H1 (cell line): Measurements from ENCODE around the gene COL6A2. TPM values are rescaled to one million over a fixed set of nuclear protein-coding genes. Genes with fewer than 3 reads are reported as not detected.
A peak's percentile ranks its signal among the peaks of the same experiment; 100 is the strongest.

Experiments used
- CTCF ChIA-PET: fragments of 300-600 bp; sonication (Branson Sonifier 250); formaldehyde crosslinking; loops from one replicate; lab custom pipeline; 2021; ENCODE audit not compliant: partially characterized antibody; lab: Charles Lee
- POLR2A ChIA-PET: fragments of 300-600 bp; sonication (Branson Sonifier 250); formaldehyde crosslinking; loops from one replicate; lab custom pipeline; 2021; ENCODE audit warnings: inconsistent platforms; ENCODE audit not compliant: partially characterized antibody; lab: Charles Lee
- DNase-seq, 2 experiments: peaks; one replicate each; pipeline versions ENCODE4 v3.0.0 to v3.0.0-alpha.2; 2010 to 2022; ENCODE audit warnings: low spot score in 2 of 2, low read depth in 1 of 2, mixed read lengths in 1 of 2
- FAIRE-seq: peaks from 2 replicates; lab custom pipeline; 2011; peaks lifted over from hg19 to GRCh38; lab: Jason Lieb, UNC
- H2AFZ ChIP-seq: 2 replicates; pipeline ENCODE4 v1.8.1; 2012; ENCODE audit warnings: low read length, inconsistent platforms
- H2AK5ac ChIP-seq: 2 replicates; pipeline ENCODE4 v1.6.1; 2013; ENCODE audit warnings: low read depth, low read length
- H2BK120ac ChIP-seq: replicated peaks from 2 replicates; pipeline ENCODE3; 2013; ENCODE audit warnings: low read depth, low read length, inconsistent platforms
- H2BK12ac ChIP-seq: 2 replicates; pipeline ENCODE4 v1.6.1; 2013; ENCODE audit warnings: low read depth, low read length
- H2BK15ac ChIP-seq: 2 replicates; pipeline ENCODE4 v1.6.1; 2013; ENCODE audit warnings: low read length
- H2BK20ac ChIP-seq: 2 replicates; pipeline ENCODE4 v1.6.1; 2013; ENCODE audit warnings: low read length
- H2BK5ac ChIP-seq: 2 replicates; pipeline ENCODE4 v1.6.1; 2013; ENCODE audit warnings: low read depth, low read length
- H3K14ac ChIP-seq: 2 replicates; pipeline ENCODE4 v1.6.1; 2013; ENCODE audit warnings: inconsistent platforms; ENCODE audit not compliant: insufficient read length
- H3K18ac ChIP-seq: 2 replicates; pipeline ENCODE4 v1.6.1; 2013; ENCODE audit warnings: low read length; ENCODE audit errors: extremely low read depth
- H3K23ac ChIP-seq: 2 replicates; pipeline ENCODE4 v1.6.1; 2013; ENCODE audit warnings: inconsistent platforms; ENCODE audit not compliant: insufficient read length
- H3K23me2 ChIP-seq: 2 replicates; pipeline ENCODE4 v1.6.1; 2013; ENCODE audit warnings: low read depth, low read length
- H3K27ac ChIP-seq: 2 replicates; pipeline ENCODE4 v1.6.1; 2011; ENCODE audit warnings: low read depth, low read length, inconsistent platforms
- H3K27me3 ChIP-seq, 4 experiments: replicated peaks in 1 of 4; 1 replicate in 1 of 4; 2 replicates in 3 of 4; pipeline versions ENCODE4 v1.6.1 to v1.8.1; 2011 to 2013; ENCODE audit warnings: low read length in 3 of 4, mild to moderate bottlenecking in 3 of 4, inconsistent platforms in 2 of 4, mixed read lengths in 2 of 4, moderate library complexity in 1 of 4; ENCODE audit not compliant: control insufficient read depth in 3 of 4, insufficient read depth in 3 of 4; ENCODE audit errors: extremely low read depth in 1 of 4
- H3K36me3 ChIP-seq, 4 experiments: 2 replicates each; pipeline versions ENCODE4 v1.6.1 to v1.8.1; 2011 to 2013; ENCODE audit warnings: mild to moderate bottlenecking in 4 of 4, low read length in 3 of 4, moderate library complexity in 2 of 4, control low read depth in 1 of 4, inconsistent platforms in 1 of 4; ENCODE audit not compliant: insufficient read depth in 4 of 4, control insufficient read depth in 2 of 4
- H3K4ac ChIP-seq: replicated peaks from 2 replicates; pipeline ENCODE3; 2013; ENCODE audit warnings: low read length, low read depth, mixed read lengths, inconsistent platforms; ENCODE audit not compliant: insufficient read length
- H3K4me1 ChIP-seq, 4 experiments: replicated peaks in 1 of 4; 1 replicate in 1 of 4; 2 replicates in 3 of 4; pipeline versions ENCODE4 v1.6.1 to v1.8.1; 2011 to 2013; ENCODE audit warnings: low read length in 3 of 4, inconsistent platforms in 2 of 4, mixed read lengths in 1 of 4; ENCODE audit not compliant: insufficient read depth in 4 of 4, control insufficient read depth in 3 of 4
- H3K4me2 ChIP-seq, 2 experiments: 2 replicates each; pipeline versions ENCODE4 v1.6.1 to v1.8.1; 2011 to 2013; ENCODE audit warnings: low read depth in 2 of 2, low read length in 2 of 2, control low read depth in 1 of 2, inconsistent platforms in 1 of 2, mild to moderate bottlenecking in 1 of 2; ENCODE audit not compliant: insufficient read depth in 1 of 2
- H3K4me3 ChIP-seq, 4 experiments: fragments of 200-600, 300-600 bp in 1 of 4; sonication (generic), shearing (Covaris generic), sonication (Bioruptor Twin) in 1 of 4; 2 replicates each; pipeline versions ENCODE4 v1.5.1 to v1.8.1; 2011 to 2016; ENCODE audit warnings: low read length in 4 of 4, low read depth in 3 of 4, control low read depth in 2 of 4, inconsistent platforms in 2 of 4, mild to moderate bottlenecking in 2 of 4, mixed read lengths in 1 of 4, moderate library complexity in 1 of 4; ENCODE audit not compliant: insufficient read depth in 2 of 4; ENCODE audit errors: extremely low read depth in 1 of 4
- H3K56ac ChIP-seq: replicated peaks from 2 replicates; pipeline ENCODE3; 2013; ENCODE audit warnings: low read depth, mild to moderate bottlenecking, mixed read lengths, low read length, inconsistent platforms; ENCODE audit not compliant: insufficient read length
- H3K79me1 ChIP-seq: 2 replicates; pipeline ENCODE4 v1.6.1; 2013; ENCODE audit warnings: low read depth, low read length, control low read depth
- H3K79me2 ChIP-seq, 2 experiments: 2 replicates each; pipeline versions ENCODE4 v1.6.1 to v1.8.1; 2012 to 2013; ENCODE audit warnings: low read length in 2 of 2, mild to moderate bottlenecking in 2 of 2, inconsistent platforms in 1 of 2; ENCODE audit not compliant: insufficient read depth in 2 of 2, control insufficient read depth in 1 of 2
- H3K9ac ChIP-seq, 4 experiments: replicated peaks in 1 of 4; 1 replicate in 1 of 4; 2 replicates in 3 of 4; pipeline versions ENCODE4 v1.6.1 to v1.8.1; 2011 to 2013; ENCODE audit warnings: low read depth in 3 of 4, low read length in 3 of 4, control low read depth in 2 of 4, mild to moderate bottlenecking in 2 of 4, moderate library complexity in 2 of 4, inconsistent platforms in 1 of 4; ENCODE audit errors: extremely low read depth in 1 of 4
- H3K9me3 ChIP-seq, 2 experiments: 2 replicates each; pipeline versions ENCODE4 v1.6.1 to v1.8.1; 2012 to 2013; ENCODE audit warnings: mild to moderate bottlenecking in 2 of 2, moderate library complexity in 2 of 2, control low read depth in 1 of 2, inconsistent platforms in 1 of 2, low read depth in 1 of 2, low read length in 1 of 2, mixed read lengths in 1 of 2; ENCODE audit not compliant: insufficient read depth in 2 of 2
- H4K20me1 ChIP-seq, 2 experiments: replicated peaks in 1 of 2; 2 replicates each; pipeline versions ENCODE3 to v1.8.1; 2011 to 2013; ENCODE audit warnings: inconsistent platforms in 2 of 2, low read length in 2 of 2, mild to moderate bottlenecking in 1 of 2; ENCODE audit not compliant: insufficient read depth in 2 of 2, control insufficient read depth in 1 of 2
- H4K5ac ChIP-seq: 2 replicates; pipeline ENCODE4 v1.6.1; 2013; ENCODE audit warnings: low read length, low read depth, mixed read lengths, inconsistent platforms; ENCODE audit not compliant: insufficient read length
- H4K8ac ChIP-seq: 2 replicates; pipeline ENCODE4 v1.8.0; 2013; ENCODE audit warnings: mild to moderate bottlenecking, moderate library complexity, low read length, inconsistent platforms; ENCODE audit not compliant: insufficient read depth; ENCODE audit errors: extremely low read depth
- H4K91ac ChIP-seq: replicated peaks from 2 replicates; pipeline ENCODE3; 2013; ENCODE audit warnings: low read length, mixed read lengths, inconsistent platforms; ENCODE audit not compliant: insufficient read length
- EZH2 ChIP-seq: fragments of 200-600 bp; sonication (generic); IDR thresholded peaks from 2 replicates; pipeline ENCODE4 v1.7.1; 2012; ENCODE audit warnings: low read depth, mild to moderate bottlenecking, moderate library complexity, low read length, inconsistent platforms; ENCODE audit not compliant: severe bottlenecking
- POLR2A ChIP-seq, 2 experiments: IDR thresholded peaks; 1 replicate in 1 of 2; 2 replicates in 1 of 2; pipeline ENCODE4 v1.6.1; 2011; ENCODE audit warnings: low read depth in 2 of 2, low read length in 2 of 2, mild to moderate bottlenecking in 2 of 2; ENCODE audit errors: control extremely low read depth in 1 of 2
- RBBP5 ChIP-seq: IDR thresholded peaks from 2 replicates; pipeline ENCODE4 v1.7.1; 2012; ENCODE audit warnings: low read depth, mild to moderate bottlenecking, inconsistent platforms, low read length, moderate library complexity, borderline replicate concordance
- SP1 ChIP-seq: IDR thresholded peaks from 2 replicates; pipeline ENCODE4 v1.6.1; 2011; ENCODE audit warnings: low read depth, low read length
- SP4 ChIP-seq: IDR thresholded peaks from 2 replicates; pipeline ENCODE4 v1.6.1; 2012; ENCODE audit warnings: low read length, inconsistent platforms
- SRF ChIP-seq: IDR thresholded peaks from 2 replicates; pipeline ENCODE4 v1.6.1; 2011; ENCODE audit warnings: mild to moderate bottlenecking, low read depth, low read length, moderate library complexity
- TCF12 ChIP-seq: IDR thresholded peaks from 2 replicates; pipeline ENCODE4 v1.6.1; 2011; ENCODE audit warnings: low read depth, mild to moderate bottlenecking, low read length
- WGBS, 2 experiments: shearing (Covaris generic) in 1 of 2; methylation state at CpG; one replicate each; pipeline versions ENCODE4 v1.1.6 to v1.1.7; 2013 to 2015; ENCODE audit warnings: low lambda C conversion rate in 2 of 2, mixed read lengths in 2 of 2, inconsistent platforms in 1 of 2, low coverage in 1 of 2, missing lambda C conversion rate in 1 of 2; ENCODE audit not compliant: insufficient replicate concordance in 2 of 2, insufficient coverage in 1 of 2, insufficient read length in 1 of 2; ENCODE audit errors: extremely low coverage in 1 of 2, missing lambda C conversion rate in 1 of 2; 5-methylcytosine and 5-hydroxymethylcytosine counted together
- polyA plus RNA-seq, 7 experiments: library from polyadenylated mRNA; depleted of rRNA in 3 of 7; stranded (reverse) in 5 of 7; unstranded in 2 of 7; fragments of >200 nt in 5 of 7; fragments of 200-250 nt in 2 of 7; gene quantifications; 1 replicate in 5 of 7; 2 replicates in 1 of 7; 4 replicates in 1 of 7; pipeline versions ENCODE4 v1.2.1 to v1.2.3, GENCODE V29; 2011 to 2013; ENCODE audit warnings: missing spikeins in 2 of 7, mixed read lengths in 2 of 7
- total RNA-seq: library from RNA; stranded (reverse); fragmentation: NEBNext Ultra II Directional; extraction: Animal tissue kit (Norgen Biotek cat#: 25700); gene quantifications from 2 replicates; pipeline ENCODE4 v1.2.1, GENCODE V29; 2021
- TF ChIP-seq, protein P1 (sequence below): IDR thresholded peaks from 2 replicates; pipeline ENCODE4 v1.6.1; 2012; ENCODE audit warnings: low read length, inconsistent platforms
- TF ChIP-seq, protein P2 (sequence below): IDR thresholded peaks from 2 replicates; pipeline ENCODE4 v1.6.1; 2012; ENCODE audit warnings: inconsistent platforms
- TF ChIP-seq, protein P3 (sequence below): IDR thresholded peaks from 2 replicates; pipeline ENCODE4 v1.6.1; 2012; ENCODE audit warnings: inconsistent platforms

COL6A2 gene
- total and polyA plus RNA-seq, 2 of the 8 experiments (the other 6 are each of a cell fraction or from before 2014, with no cell fraction given), result 60.1 to 62.7 TPM

DNA sequence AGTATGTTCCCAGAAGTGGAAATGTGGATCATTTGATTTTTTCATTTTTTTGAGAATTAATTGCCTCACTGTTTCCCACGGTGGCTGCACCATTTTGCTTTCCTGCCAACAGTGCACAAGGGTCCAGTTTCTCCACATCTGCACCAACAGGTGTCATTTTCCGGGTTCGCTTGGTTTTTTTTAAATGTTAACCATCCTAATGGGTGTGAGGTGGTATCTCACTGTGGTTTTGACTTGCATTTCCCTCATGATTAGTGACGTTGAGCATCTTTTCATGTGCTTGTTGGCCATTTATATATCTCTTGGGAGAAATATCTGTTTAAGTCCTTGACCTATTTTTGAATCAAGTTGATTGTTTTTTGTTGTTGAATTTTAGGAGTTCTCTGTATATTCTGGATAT lies 3.0 kb downstream of the COL6A2 start:
- Histone ChIP-seq H4K91ac (no peak overlapping the region), H4K5ac (no peak overlapping the region), H2BK12ac (no peak overlapping the region), H3K18ac (no peak overlapping the region), H3K27me3 (peaks cover 0 to 14% (median 9%) of the 10 kb centered on the region in 4 experiments; a peak in 6 of 7 replicates), H2BK15ac (no peak overlapping the region), H3K4me3 (no peak overlapping the region), H3K4me2 (no peak overlapping the region), H3K4me1 (peaks cover 0 to 4% (median 0%) of the 10 kb centered on the region in 4 experiments; a peak in 2 of 7 replicates), H2AK5ac (peak overlapping the region; percentile 69; the same call in 1 of the 2 replicates), H3K36me3 (no peaks in the 10 kb centered on the region), H2BK20ac (no peak overlapping the region), H3K79me1 (peaks cover 10% of the 10 kb centered on the region; the same call in 1 of the 2 replicates), H3K23ac (no peak overlapping the region), H3K27ac (no peak overlapping the region), H3K9ac (no peak overlapping the region), H3K56ac (no peak overlapping the region), H3K14ac (no peak overlapping the region), H4K8ac (no peak overlapping the region), H4K20me1 (peaks cover 0 to 9% of the 10 kb centered on the region in 2 experiments), H3K9me3 (peaks cover 0 to 10% of the 10 kb centered on the region in 2 experiments; a peak in 1 of 4 replicates), H2BK5ac (no peak overlapping the region), H2AFZ (no peak overlapping the region), H3K23me2 (peaks cover 10% of the 10 kb centered on the region; the same call in 1 of the 2 replicates), H3K4ac (no peak overlapping the region), H3K79me2 (peaks cover 0 to 10% of the 10 kb centered on the region in 2 experiments; a peak in 2 of 4 replicates), H2BK120ac (no peak overlapping the region)
- 86% methylated on average over 4 of the region's 4 CpGs; no CpG with 5 or more reads in 1 of the 2 experiments for WGBS, 2 experiments
- ChIA-PET POLR2A (no interaction called here), CTCF (interaction anchor here (1.1 to 1.5 kb wide), 2 partner anchors 8 to 43 kb away, joined by 3 read pairs; no protein-coding TSS in a partner anchor)
- TF ChIP-seq SP1, result no peak
- TF ChIP-seq POLR2A (IDR thresholded peaks at IDR 0.05; ENCODE audit: control extremely low read depth in 1 of 2, low read depth in 2 of 2, low read length in 2 of 2), result no peak
- TF ChIP-seq, protein P1, sequence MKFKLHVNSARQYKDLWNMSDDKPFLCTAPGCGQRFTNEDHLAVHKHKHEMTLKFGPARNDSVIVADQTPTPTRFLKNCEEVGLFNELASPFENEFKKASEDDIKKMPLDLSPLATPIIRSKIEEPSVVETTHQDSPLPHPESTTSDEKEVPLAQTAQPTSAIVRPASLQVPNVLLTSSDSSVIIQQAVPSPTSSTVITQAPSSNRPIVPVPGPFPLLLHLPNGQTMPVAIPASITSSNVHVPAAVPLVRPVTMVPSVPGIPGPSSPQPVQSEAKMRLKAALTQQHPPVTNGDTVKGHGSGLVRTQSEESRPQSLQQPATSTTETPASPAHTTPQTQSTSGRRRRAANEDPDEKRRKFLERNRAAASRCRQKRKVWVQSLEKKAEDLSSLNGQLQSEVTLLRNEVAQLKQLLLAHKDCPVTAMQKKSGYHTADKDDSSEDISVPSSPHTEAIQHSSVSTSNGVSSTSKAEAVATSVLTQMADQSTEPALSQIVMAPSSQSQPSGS, result no peak
- TF ChIP-seq RBBP5, result no peak
- TF ChIP-seq TCF12, result no peak
- TF ChIP-seq EZH2, result no peak
- TF ChIP-seq, protein P2, sequence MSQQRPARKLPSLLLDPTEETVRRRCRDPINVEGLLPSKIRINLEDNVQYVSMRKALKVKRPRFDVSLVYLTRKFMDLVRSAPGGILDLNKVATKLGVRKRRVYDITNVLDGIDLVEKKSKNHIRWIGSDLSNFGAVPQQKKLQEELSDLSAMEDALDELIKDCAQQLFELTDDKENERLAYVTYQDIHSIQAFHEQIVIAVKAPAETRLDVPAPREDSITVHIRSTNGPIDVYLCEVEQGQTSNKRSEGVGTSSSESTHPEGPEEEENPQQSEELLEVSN, result no peak
- no peak for TF ChIP-seq SP4
- TF ChIP-seq, protein P3, sequence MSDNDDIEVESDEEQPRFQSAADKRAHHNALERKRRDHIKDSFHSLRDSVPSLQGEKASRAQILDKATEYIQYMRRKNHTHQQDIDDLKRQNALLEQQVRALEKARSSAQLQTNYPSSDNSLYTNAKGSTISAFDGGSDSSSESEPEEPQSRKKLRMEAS, result no peak
- TF ChIP-seq SRF, result no peak
- no peak for DNase-seq
- FAIRE-seq, result no peak
